Islet of Langerhans (tissue), 1 donor: ENCODE measurements around the gene NKAP.
"Not testable (repeated sequence)": the region's sequence is repeated elsewhere in the genome, so short reads cannot be mapped to it uniquely, and the experiment has no call there.

Source experiments
- FAIRE-seq: peaks from one replicate; lab custom pipeline; 2011; peaks lifted over from hg19 to GRCh38; lab: Jason Lieb, UNC

NKAP gene

DNA sequence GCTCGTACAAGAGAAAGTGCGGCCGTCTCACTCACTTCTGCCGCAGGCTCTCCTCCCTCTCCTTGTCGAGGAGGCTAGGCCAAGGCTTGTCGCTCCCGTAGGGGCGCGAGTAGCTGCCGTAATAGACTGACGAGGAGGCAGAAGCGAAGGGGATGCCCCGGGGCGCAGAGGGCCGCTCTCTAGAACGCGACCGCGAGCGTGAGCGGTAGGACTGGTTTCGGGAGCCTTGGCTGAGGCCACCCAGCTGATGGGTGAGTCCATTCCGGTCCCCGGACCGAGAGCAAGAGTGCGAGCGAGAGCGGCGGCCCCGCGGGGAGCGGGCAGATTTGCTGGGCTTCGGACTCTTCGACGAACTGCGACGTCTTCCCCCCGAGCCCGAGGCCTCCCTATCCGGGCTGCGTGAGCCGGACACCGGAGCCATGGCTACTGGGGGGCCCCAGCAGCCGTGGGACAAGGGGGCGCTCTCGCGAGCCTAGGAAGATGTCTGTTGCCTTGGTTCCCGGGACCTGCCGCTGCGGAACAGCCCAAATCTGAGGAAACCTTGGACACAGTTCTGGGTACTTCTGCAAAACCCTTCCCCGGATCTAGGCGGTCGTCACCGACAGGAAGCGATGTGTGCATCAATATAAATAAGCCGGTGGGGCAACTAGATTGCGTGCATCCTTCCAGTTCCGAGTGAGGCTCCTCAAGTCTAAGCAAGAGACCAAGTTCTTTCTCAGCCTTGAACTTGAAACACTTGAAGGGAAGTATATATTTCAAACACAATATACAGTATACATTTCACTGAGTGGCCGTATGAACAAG is at the start of gene NKAP:
NKAP (minus strand) TSS at position 567 of the 804 bp plus-strand sequence; CDS start at position 421, 146 bp downstream.
- FAIRE-seq, result peak; percentile 91

DNA sequence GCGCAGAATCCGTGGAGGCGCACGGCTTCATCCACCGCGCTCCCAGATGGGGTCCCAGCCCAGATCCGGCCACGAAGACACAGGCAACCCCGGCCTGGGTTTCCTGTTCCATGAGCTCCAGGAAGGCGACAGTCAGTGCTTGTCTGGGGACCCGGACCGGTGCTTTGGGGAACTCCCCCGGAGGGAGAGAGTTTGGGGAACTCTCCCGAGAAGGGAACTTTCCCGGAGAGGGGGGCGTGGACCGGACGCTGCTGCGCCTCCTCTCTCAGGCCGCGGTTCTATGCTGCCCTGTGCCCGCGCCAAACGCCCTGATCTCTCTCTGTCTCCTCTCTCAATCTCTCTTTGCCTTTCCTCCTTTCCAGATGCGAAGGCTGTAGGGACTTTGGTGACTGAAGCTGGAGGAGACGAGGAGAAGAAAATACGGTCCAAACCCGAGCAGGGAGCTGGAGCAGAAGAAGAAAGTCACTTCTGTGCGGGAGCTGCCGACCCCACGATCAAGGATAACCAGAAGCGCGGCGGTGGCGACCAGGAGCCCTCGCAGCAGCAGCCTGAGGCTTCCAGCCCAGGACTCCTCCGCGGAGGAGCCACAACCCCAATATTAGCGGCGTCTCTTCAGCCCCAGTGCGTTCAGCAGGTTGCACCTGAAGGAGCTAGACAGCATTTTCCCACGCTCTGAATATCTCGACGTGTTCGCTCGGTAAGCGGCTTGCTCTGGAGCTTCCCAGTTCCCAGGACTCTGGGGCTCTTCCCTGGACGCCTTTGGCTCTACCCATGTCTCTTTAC is 47.6 kb upstream of the NKAP start:
- FAIRE-seq, result no peak

GRCh38 chrX:119990556-119991004 is 47.0 kb upstream of the NKAP start:
- no peak for FAIRE-seq

GRCh38 chrX:119989905-119990555 is 46.5 kb upstream of the NKAP start:
- no peak for FAIRE-seq

GRCh38 chrX:119986203-119986602 is 42.7 kb upstream of the NKAP start:
- no peak for FAIRE-seq

DNA sequence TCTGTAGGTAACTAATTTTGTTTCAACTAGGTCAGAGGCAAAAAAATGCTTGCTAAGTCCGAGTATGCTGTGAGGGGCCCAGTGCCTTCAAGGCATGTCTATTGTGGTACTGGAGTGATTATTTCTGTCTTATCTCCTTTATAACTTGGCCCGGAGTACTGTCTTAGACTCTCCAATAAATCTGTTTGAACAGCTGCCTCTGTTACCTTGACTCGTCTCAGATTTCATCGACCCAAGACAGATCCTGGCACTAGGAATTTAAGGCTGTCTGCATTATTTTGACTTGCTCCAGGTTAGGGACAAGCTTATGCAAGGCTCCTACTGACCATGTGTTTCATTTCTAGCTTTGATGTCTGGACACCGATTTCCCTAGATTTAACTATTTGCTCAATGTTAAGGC is 41.1 kb upstream of the NKAP start:
- FAIRE-seq, result no peak

DNA sequence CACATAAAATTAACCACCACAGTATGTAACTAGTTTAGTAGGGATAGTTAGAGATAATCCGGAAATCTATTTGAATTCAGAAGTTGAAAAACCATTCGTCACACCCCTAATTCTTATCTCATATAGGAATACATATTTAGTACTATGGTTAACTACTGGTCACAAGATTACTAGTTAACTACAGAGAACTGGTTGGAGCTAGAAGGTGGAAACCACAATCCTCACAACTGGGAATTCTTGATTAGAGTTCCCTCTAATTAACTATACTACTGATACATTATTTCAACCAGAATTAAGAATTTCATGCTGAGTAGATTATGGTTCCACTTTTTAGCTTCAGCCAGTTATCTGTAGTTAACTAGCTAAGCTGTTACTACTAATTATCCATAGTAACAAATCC is 39.9 kb upstream of the NKAP start:
- no peak for FAIRE-seq

DNA sequence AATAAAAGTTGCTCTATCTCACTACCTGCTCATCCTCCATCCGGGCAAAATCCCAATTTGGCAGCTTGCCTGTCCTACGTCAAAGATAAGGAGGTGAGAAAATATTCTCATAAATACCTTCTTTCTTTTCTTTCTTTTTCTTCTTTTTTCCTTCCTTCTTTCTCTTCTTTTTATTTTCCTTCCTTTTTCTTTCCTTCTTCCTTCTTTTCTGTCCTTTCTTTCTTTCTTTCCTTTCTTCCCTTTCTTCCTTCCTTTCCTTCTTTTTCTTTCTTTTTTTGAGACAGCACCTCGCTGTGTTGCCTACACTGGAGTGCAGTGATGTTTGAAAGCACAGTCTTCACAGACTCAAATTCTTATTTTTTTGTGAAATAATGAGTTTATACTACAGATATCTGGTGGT is 38.6 kb upstream of the NKAP start:
- FAIRE-seq, result no peak

DNA sequence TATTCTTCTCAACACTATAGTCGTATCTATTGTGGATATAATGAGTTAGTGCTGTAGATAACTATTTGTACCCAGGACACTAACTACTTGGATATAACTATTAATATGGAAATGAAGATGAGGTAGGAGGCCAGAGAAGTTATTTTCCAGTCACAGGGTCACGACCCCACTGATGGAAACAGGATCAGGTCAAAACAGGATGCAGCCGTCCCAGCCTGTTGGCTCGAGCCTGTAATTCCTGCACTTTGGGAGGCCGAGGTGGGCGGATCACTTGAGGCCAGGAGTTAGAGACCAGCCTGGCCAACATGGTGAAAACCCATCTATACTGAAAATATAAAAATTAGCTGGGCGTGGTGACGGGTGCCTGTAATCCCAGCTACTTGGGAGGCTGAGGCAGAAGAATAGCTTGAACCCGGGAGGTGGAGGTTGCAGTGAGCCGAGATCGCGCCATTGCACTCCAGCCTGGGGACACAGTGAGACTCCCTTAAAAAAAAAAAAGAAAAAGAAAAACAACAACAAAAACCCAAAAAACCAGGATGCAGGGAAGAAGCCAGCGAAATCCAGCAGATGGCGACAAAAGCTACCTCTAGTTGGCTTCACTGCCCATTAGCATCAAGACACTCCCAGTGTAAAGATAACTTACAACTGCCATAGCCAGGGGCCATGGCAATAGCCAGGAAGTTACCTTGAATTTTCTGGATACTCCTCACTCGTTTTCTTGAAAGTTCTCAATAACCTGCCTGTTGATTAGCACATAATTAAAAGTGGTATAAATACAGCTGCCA is 37.9 kb upstream of the NKAP start:
- FAIRE-seq, result no peak

- not testable (repeated sequence) for FAIRE-seq
Measured at GRCh38 chrX:119977172-119977571, 33.6 kb upstream of the NKAP start.

DNA sequence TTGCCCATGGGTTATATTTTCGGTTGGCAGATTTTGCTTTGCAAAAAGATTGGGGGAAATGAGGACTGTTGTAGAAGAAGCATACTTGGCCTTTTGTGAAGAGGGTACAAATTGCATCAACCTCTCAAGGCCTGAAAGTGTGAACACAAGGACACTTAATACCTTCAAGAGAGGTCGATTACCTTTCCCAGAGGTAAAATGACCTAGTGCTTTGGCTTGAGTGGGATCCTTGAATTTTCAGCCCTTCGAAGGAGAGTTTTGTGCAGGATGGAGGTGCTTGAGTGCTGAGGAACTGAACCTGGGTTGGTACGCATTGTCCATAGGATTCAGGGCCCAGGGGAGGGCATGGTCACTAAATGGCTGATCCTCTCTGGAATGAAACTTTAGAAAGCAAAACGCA is 27.6 kb upstream of the NKAP start:
- FAIRE-seq, result no peak

GRCh38 chrX:119970574-119970973 is 27.0 kb upstream of the NKAP start:
- FAIRE-seq, result no peak

GRCh38 chrX:119966837-119967236 is 23.3 kb upstream of the NKAP start:
- FAIRE-seq, result not testable (repeated sequence)

GRCh38 chrX:119960625-119961024 is 17.1 kb upstream of the NKAP start:
- no peak for FAIRE-seq

DNA sequence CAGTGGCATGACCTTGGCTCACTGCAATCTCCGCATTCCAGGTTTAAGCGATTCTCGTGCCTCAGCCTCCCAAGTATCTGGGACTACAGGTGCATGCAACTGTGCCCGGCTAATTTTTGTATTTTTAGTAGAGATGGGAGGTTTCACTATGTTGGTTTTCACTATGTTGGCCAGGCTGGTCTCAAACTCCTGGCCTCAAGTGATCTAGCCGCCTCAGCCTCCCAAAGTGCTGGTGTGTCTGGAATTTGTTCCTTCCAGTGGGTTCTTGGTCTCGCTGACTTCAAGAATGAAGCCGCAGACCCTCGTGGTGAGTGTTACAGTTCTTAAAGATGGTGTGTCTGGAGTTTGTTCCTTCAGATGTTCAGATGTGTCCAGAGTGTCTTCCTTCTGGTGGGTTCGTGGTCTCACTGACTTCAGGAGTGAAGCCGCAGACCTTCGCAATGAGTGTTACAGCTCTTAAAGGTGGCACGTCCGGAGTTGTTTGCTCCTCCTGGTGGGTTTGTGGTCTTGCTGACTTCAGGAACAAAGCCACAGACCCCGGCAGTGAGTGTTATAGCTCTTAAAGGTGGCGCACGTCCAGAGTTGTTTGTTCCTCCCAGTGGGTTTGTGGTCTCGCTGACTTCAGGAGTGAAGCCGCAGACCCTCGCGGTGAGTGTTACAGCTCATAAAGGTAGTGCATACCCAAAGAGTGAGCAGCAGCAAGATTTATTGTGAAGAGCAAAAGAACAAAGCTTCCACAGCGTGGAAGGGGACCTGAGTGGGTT is 12.4 kb upstream of the NKAP start:
- not testable (repeated sequence) for FAIRE-seq

- no peak for FAIRE-seq
Measured at GRCh38 chrX:119954374-119954773, 10.8 kb upstream of the NKAP start.

- no peak for FAIRE-seq
Measured at GRCh38 chrX:119948381-119948780, 4.8 kb upstream of the NKAP start.

DNA sequence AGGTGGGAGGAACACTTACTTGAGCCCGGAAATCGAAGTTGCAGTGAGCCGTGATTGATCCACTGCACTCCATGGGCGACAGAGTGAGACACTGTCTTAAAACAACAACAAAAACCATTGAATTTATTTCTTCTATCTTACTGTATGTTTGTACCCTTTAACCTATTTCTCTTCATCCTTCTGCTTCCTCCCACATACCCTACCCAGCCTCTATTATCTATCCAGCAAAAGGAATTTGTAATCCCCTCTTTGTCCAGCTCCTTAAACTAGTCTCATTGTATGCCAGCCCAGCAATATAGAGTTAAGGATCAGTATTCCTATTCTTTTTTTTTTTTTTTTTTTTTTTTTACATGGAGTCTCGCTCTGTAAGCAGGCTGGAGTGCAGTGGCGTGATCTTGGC is 1.9 kb upstream of the NKAP start:
- FAIRE-seq, result no peak

DNA sequence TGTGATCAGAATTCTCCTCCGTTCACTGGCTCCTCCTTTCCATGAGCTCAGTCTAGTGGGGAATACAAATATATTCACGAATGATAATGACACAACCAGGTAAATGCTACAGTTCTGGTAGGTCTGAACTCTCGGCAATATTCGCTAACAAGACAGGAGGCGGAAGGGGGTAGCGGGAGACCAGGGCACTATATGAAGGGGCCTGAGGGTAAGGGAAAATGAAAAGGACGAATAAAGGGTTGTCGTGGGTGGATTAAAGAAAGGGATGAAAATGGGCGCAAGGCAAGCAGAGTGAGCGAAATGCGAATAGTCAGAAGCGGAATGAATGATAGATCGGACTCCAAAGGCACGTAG is 743 bp downstream of the NKAP start:
- FAIRE-seq, result no peak

DNA sequence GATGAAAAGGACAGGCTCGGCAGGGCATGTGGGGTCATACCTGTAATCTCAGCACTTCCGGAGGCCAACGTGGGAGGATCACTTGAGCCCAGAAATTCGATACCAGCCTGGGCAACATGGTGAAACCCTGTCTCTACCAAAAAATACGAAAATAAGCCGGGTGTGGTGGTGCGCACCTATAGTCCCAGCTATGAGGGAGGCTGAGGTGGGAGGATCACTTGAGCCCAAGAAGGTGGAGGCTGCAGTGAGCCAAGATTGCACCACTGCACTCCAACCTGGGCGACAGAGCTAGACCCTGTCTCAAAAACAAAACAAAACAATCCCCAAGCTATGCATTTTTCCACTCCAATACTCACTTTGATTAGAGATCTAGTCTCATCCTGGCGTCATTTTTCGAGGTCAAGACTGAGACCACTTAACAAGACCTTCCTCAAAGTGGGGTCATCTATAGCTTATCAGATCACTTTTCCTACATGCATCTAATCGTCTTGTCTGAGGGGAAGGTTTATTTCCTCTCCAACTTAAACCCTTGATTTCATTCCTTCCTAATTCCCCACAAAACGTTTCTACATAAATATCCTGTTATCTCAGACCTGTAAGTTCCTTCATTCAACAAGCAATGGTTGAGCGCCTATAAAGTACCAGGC is 1.3 kb downstream of the NKAP start:
- FAIRE-seq, result no peak

DNA sequence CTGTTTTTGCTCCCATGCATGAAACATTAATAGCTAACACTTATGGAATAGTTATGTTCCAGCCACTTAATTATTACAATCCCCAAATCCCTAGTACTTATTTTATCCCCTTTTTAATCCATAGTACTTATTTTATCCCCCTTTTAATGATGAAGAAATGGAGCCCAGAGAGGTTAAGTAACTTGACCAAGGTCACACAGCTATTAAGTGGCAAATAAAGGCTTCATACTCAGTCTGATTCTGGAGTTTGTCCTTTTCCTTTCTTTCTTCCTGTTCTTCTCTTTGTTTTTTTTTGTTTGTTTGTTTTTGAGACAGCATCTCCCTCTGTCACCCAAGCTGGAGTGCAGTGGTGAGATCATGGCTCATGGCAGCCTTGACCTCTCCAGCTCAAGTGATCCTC is 2.2 kb downstream of the NKAP start:
- FAIRE-seq, result peak; percentile 86
